NCI-H1694 (cell line): ENCODE measurements around the gene GABPB2.
A peak's percentile ranks its signal among the peaks of the same experiment; 100 is the strongest.

Experiments used
- DNase-seq: peaks from one replicate; lab custom pipeline; 2025; lab: John Stamatoyannopoulos, UW

The GABPB2 gene

DNA sequence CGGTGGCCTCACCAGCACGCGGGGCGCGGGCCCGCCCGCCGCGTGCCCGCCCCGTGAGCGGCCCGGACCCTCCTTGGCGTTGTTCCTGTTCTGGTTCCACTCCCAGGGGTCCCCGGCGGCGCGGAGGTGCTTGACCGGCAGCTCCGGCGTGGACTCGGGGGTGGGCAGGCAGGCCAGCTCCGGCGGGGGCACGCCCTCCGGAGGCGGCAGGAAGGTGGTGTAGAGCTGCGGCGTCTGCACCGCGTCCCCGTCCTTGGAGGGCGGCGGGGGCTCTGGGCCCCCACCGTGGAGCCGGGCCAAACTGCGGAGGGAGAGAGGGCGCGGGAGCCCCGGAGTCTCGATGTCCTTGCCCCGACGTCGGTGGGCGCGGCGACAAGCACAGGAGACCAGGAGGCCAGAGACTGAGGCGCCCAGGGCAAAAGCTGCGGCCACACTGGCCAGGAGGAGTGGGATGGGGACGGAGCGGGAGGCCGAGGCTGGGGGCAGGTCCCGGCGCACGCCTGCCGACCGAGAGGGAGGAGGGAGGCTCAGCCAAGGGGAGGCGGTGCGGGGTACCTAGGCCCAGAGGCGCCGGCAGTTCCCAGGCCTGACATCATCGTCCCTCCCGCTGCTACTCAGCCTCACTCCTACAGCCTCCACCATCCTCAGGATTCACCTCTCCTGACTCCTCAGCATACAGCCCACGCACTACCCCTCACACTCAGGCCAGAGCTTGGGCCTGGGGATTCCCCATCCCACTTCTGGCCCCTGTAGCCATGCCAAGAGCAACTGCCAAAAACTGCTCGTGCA, 62.7 kb downstream of the GABPB2 start:
- DNase-seq = no peak

DNA sequence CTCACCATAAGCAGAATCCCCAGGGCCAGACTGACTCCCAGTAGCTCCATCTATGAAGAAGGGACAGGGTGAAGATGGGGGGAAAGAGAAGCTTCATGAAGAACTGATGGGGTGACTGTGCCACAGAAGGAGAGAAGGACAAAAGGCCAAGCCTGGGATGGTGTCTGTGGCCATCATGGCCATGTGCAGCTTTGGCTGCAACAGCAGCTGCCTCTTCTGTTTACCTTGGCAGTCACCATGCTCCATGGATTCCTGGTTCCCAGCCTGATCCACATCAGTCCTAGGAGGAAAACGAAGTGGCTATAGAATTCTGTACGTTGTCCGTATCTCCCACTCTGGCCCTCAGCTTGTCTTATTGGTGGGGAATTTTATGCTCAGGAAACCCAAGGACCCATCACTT, 63.8 kb downstream of the GABPB2 start:
- no peak for DNase-seq

DNA sequence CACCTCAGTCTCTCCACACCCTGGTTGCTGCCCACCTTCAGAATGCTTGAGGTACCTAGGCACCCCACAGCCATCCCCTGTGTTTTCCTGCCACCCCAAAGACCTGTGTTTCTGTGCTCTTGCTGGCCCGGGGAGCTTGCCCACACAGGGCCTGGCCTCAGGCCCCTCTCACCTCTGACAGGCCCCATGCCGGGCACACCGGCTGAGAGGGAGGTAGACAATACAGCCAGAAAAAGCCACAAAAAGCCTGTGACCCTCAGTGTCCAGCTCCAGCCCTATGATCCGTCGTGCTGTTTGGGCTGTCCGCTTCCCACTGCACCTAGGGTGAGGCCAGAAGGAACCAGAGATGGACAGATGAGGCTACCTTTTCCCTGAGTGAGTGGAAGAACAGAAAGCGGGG, 64.4 kb downstream of the GABPB2 start:
- DNase-seq = no peak

DNA sequence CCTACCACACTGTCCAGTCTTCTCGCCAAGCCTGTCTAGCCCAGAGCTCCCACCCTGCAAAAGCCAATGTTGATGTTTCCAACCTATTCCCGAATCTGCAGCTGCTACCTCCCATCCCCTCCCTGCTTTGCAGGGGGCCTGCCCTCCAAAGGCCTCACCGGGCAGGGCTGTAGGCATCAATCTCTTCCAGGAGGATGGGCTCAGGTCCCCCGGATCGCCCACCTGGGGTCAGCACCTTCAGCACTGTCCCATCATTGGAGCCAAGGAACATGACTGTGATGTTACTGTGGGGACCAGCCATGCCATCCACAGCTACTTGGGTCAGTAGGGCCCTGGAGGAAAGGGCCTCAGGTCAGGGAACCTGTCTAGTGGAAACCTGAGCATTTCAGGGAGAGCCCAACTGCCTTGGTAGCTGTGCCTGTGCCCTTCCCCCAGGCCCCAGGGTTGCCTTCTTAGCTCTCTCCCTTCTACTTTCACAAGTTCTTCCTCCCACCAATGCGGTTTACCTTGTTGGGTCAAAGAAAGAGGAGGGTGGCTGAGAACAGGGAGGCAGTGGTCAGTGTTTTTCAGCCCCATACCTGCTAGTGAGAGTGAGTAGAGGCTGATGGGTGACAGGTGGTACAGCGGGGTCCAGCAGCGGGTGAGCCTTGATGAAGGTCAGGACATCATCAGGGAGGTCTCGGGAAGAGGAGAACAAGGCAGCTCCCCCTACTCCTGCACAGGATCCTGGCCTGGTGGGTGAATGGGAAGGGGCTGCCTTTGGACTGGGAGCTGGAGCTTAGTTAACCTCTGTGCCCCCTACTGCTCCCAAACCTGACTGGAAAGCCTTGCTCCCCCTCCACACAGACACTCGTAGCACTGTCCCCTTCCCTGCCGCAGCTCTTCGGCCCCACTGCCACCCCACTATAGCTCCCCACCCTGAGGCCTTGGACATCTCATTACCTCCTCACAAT, 65.1 kb downstream of the GABPB2 start:
- DNase-seq = no peak

DNA sequence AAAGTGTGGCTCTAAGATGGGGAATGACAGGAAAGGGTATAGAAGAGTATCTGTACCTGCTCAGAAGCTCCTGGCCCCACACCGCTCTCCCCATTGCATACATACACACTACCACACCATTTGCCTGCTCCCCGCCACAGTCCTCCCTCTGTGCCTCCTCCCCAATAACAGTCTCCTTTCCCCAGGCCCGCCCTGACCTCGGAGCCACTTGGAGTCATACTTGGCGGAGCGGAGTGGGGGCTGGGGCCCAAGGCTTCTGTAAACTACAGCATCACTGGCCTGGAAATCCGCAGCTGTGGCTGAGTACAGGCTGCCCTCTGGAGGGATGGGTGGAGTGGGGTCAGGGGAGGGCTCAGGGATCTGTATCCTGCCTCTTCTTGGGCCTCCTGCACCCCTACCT, 67.2 kb downstream of the GABPB2 start:
- no peak for DNase-seq

- no peak for DNase-seq
Observed at GRCh38 chr1:151142411-151143056, 72.0 kb downstream of the GABPB2 start.

GRCh38 chr1:151143057-151143435, 72.5 kb downstream of the GABPB2 start:
- no peak for DNase-seq

DNA sequence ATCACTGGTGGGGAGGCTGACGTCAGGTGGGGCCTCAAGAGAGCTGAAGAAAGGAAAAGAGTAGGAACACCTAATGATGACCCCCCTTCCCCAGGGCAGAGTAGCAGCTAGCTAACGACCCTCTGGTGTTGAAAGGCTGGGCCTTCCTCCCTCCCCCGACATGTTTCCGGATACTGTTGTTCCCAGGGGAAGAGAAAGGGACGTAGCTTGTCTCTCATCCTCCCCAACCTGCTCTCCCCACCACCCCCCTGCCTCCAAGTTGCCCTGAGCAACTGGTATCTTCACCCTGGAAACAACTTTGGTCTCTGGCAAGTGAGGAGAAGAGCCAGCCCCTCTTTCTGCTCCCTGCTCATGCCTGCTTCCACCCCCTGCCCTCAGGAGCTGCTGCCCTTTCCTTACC, 73.4 kb downstream of the GABPB2 start:
- DNase-seq = no peak

DNA sequence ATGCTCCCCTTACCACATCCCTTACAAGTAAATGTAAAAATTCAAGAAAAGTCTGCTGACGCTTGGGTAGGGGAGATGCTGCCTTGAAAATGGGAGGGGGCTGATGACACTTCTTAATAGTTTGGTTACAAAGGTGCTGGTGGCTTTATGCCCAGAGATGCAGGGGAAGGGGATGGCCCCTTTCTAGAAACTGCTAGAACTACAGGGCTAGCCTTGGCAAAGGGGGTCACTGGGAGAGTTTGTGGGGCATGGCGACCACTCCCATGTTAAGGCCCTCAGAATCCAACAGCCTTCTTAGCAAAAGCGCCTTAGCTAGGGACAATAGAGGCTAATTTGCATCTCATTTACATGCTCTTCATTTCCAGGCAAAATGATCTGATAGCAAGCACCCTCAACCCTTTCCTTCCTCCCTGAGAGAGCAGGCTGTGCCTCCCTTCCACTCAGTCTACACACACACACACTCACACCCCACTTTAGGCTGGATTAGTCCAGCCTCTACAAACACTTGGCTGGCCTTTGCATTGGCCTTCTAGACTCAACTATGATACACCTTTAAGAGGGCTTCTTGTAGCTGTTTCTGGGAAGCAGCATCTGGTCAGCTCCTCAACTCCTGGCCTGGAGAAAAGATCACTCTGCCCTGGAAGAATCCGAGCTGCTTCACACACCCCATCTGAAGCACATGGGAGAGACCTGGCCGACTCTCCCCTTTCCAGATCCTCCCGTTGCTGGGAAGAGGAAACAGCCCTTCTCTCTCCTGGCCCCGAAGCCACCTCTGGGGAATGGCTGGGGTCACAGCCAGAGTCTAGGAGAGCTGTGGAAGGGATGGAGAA, 74.1 kb downstream of the GABPB2 start:
- no peak for DNase-seq

GRCh38 chr1:151145304-151146071, 74.9 kb downstream of the GABPB2 start:
- DNase-seq = no peak

- no peak for DNase-seq
Observed at GRCh38 chr1:151146072-151146411, 75.5 kb downstream of the GABPB2 start.

DNA sequence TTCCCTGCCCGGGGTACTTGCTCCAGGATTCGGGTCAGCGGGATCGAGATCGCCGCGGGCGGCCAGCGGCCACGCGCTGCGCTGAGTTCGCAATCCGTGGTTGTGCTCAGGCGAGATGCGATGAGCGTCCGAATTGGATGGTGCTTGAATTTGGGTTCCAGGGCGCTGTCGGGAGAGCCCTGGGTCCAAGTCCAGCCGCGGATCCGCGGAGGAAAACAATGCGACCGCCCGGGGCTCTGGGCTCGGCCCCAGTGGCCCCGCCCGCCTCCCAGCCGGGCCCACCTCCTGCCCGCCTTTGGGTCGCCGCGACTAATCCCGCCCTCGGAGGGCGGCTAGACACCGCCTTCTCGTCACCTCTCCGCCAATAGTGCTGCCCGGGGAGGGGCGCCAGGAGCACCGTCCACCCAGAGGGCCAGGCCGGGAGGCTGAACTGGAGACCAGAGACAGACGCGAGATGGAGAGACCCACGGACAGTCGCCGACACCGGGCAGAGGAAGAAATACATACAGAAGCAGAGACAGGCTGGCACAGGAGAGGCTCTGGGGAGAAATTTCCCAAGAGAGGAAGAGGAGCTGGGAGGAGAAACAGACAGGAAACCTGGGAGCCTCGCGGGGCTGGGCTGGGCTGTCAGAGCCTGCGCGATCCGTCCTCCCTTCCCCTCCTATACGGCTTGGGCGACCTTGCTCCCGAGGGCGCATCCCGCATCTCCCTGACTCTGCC, 76.0 kb downstream of the GABPB2 start, which contains the start of gene SEMA6C:
Gene SEMA6C, minus strand, starts transcription at position 220 of the 720 bp plus-strand sequence. CDS start 4,010 bp downstream, outside the sequence.
- DNase-seq = peak; percentile 84

DNA sequence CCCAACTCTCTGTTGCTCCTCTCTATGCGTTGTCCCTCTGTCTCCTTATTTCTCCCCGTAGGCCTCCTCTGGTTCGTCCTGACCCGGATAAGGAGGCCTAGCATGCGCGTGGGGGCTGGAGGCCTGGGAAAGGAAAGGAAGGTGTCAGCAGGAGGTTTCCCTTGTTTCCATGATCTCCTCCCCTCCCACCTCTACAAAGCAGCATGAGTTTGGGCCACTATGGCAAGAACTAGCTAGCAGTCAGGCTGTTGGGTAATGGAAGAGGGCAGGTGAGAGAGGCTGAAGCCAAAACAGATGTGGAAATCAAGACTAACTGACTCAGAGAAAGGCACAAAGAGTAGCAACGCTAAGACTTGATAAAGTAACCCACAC, 76.6 kb downstream of the GABPB2 start:
- DNase-seq = no peak

DNA sequence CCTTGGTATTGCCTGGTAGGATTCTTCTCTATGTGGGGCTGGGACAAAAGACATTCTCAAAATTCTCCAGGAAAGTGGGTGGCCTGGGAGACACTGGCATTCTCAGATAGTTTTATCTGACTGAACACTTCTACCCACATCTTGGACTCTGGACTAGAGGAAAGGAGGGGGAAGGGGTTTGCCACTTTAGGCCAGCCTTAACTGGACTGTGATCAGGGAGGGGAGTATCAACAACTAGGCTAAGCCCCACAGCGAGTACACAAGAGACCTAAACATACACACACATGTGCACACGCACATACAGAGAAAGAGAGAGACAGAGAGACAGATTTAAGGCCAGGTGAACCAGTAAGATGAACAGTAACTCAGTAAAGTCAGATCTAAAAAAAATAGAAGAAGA, 77.1 kb downstream of the GABPB2 start:
- no peak for DNase-seq

DNA sequence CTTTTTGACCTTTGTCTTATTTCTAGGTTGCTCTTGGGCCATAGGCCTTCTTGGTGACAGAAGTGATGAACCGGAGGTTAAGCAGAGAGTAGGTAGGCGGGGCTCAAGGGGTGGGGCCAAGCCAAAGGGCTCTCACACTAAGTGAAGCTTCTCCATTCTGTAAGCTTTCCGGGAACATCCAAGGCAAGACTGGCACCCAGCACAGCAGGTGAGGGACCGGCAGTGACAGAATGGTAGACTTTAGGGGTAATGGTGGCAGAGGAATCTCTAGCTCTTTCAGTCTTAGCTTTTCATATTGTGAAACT, 85.9 kb downstream of the GABPB2 start, which contains the start of gene TNFAIP8L2:
Gene TNFAIP8L2, plus strand, starts transcription at position 135 of the 305 bp plus-strand sequence. CDS start 2,049 bp downstream, outside the sequence.
- DNase-seq = no peak

DNA sequence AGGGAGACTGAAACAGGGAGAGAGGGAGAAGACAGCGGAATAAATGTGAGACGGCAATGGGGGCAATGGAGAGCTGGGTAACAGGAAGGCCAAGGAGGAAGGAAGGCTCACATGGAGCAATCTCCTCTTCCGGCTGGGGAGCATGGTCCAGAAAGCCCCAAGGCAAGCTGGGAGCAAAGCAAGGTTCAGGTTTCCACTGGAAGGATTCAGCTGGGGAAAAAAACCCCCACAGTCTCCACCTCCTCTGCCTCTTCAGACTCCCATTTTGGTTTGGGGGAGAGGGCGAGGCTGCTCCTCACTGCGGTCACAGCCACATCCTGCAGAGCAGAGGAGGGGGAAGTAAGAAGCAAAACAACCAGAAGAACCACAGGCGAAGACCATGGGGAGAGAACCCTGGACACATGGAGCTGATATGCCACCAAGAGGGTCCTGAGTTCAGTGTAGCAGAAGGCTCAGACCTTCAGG, 86.5 kb downstream of the GABPB2 start:
- DNase-seq = no peak

- DNase-seq = no peak
Observed at GRCh38 chr1:151158326-151158725, 87.8 kb downstream of the GABPB2 start.

DNA sequence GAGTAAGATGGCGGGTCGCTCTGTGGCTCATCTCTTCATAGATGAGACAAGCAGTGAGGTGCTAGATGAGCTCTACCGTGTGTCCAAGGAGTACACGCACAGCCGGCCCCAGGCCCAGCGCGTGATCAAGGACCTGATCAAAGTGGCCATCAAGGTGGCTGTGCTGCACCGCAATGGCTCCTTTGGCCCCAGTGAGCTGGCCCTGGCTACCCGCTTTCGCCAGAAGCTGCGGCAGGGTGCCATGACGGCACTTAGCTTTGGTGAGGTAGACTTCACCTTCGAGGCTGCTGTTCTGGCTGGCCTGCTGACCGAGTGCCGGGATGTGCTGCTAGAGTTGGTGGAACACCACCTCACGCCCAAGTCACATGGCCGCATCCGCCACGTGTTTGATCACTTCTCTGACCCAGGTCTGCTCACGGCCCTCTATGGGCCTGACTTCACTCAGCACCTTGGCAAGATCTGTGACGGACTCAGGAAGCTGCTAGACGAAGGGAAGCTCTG, 88.2 kb downstream of the GABPB2 start:
- DNase-seq = no peak

DNA sequence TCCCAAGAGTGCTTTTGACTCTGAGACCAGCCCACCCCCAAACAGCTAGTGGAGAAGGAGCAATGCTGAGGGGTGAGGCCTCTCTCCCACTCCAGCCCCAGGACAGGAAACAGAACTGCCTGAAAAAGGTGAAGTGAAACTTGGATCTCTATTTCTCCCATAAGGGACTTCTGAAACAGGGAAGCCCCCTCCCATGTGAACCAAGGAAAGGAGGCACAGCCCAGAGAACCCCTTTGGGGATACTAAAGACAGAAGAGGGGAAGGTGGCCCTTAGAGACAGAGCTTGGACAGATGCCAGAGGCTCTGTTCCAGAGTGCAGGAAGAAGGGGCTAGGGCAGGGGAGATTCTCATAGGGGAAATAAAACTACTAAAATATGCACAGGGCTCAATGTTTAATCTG, 88.8 kb downstream of the GABPB2 start:
- DNase-seq = no peak

DNA sequence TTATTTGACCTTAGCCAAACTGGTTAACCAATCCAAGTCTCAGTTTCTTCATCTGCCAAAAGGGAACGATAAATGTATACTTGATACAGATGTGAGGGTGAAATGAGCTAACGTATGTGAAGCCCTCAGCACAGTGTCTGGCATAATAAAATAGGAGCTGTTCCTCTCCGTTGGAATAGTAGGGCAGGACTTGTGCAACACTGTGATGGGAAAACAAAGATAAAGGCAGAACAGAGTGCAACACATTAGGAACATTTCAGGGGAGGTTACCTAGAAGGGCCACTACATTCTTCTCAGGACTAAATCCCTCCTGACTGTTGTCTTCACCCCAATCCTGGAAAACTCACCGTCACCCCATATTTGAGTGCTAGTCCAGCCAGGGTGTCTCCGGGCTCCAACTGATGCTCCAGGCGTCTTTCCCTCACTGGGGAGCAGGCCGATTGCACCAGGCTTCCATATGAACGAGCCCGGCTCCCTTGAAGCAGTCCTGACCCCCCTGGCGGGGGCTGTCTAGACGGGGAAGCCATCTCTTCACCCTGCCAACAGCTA, 94.2 kb downstream of the GABPB2 start:
- no peak for DNase-seq
